ENCODE data around the gene TPMT. TPM values are rescaled to one million over a fixed set of nuclear protein-coding genes. Genes with fewer than 3 reads are reported as not detected.

Gene TPMT
- total and polyA plus RNA-seq, 4 donors, result 10.3 to 28.6 (median 25.7) TPM

GRCh38 chr6:18118330-18118729 lies 36.5 kb downstream of the TPMT start (continued):
- TF ChIP-seq REST (IDR thresholded peaks at IDR 0.05) (no peak), HNF4G (IDR thresholded peaks at IDR 0.05) (no peak), NR2F2 (IDR thresholded peaks at IDR 0.05) (no peak)

- H3K36me3 ChIP-seq (ENCODE audit: control insufficient read depth in 4 of 4, insufficient read depth in 3 of 4, low read depth in 1 of 4, low read length in 3 of 4), result no peaks in the 10 kb centered on the region
- WGBS, result 95% methylated on average over 5 of the region's 5 CpGs
- no peak overlapping the region for H3K4me3 ChIP-seq (ENCODE audit: low read depth in 1 of 3, low read length in 3 of 3)
- TF ChIP-seq, protein P1, sequence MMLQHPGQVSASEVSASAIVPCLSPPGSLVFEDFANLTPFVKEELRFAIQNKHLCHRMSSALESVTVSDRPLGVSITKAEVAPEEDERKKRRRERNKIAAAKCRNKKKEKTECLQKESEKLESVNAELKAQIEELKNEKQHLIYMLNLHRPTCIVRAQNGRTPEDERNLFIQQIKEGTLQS (IDR thresholded peaks at IDR 0.05), result no peak
- TF ChIP-seq REST (IDR thresholded peaks at IDR 0.05) (no peak), RAD21 (IDR thresholded peaks at IDR 0.05) (no peak), TAF1 (conservative IDR thresholded peaks at IDR 0.05) (no peak), FOXA2 (IDR thresholded peaks at IDR 0.05) (no peak), JUND (IDR thresholded peaks at IDR 0.05) (no peak), EGR1 (IDR thresholded peaks at IDR 0.05; ENCODE audit: low read depth in 2 of 2) (no peak), CTCF (IDR thresholded peaks at IDR 0.05; ENCODE audit: low read depth, low read length, missing input control) (no peak), HNF4A (conservative IDR thresholded peaks at IDR 0.05) (no peak), RXRA (IDR thresholded peaks at IDR 0.05) (no peak), NR2F2 (IDR thresholded peaks at IDR 0.05) (no peak), FOXA1 (IDR thresholded peaks at IDR 0.05) (no peak), GABPA (IDR thresholded peaks at IDR 0.05 in 1 of 2, conservative IDR thresholded peaks at IDR 0.05 in 1 of 2) (no peak), ZBTB33 (IDR thresholded peaks at IDR 0.05) (no peak), HNF4G (IDR thresholded peaks at IDR 0.05) (no peak), YY1 (IDR thresholded peaks at IDR 0.05) (no peak), SP1 (IDR thresholded peaks at IDR 0.05) (no peak)
- TF ChIP-seq, protein P2, sequence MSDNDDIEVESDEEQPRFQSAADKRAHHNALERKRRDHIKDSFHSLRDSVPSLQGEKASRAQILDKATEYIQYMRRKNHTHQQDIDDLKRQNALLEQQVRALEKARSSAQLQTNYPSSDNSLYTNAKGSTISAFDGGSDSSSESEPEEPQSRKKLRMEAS (IDR thresholded peaks at IDR 0.05), result no peak
- no peak for DNase-seq (ENCODE audit: low spot score)
- H3K9ac ChIP-seq (ENCODE audit: low read depth in 1 of 2, low read length in 2 of 2), result no peak overlapping the region
- no peaks in the 10 kb centered on the region for H3K9me3 ChIP-seq (ENCODE audit: control insufficient read depth in 4 of 4, low read length in 3 of 4)
- H3K27ac ChIP-seq (ENCODE audit: low read depth in 1 of 2, low read length in 2 of 2), result no peak overlapping the region
- no peaks in the 10 kb centered on the region for H3K27me3 ChIP-seq (ENCODE audit: control insufficient read depth in 4 of 4, insufficient read depth in 4 of 4, low read length in 3 of 4)
- H3K4me1 ChIP-seq (ENCODE audit: control insufficient read depth in 4 of 4, insufficient read depth in 4 of 4, low read length in 3 of 4), result peaks cover 0 to 8% (median 3%) of the 10 kb centered on the region in 4 donors
These were observed 37.7 kb downstream of the TPMT start for GRCh38 chr6:18117136-18117535.

Data from liver (tissue), 9 donors.